Hematopoietic multipotent progenitor cell (in vitro differentiated cells): ENCODE results near the gene SLC9A3. TPM values are rescaled to one million over a fixed set of nuclear protein-coding genes. Genes with fewer than 3 reads are reported as not detected.
A peak's percentile ranks its signal among the peaks of the same experiment; 100 is the strongest.

Source experiments
- DNase-seq, 3 donors: peaks; one replicate each; pipeline ENCODE4 v3.0.0-alpha.2; 2011 to 2015; ENCODE audit warnings: low read depth in 2 of 3, low spot score in 2 of 3
- total RNA-seq: library from RNA; depleted of rRNA; stranded (reverse); fragments of >200 nt; gene quantifications from one replicate; pipeline ENCODE4 v1.2.3, GENCODE V29; 2012

Gene SLC9A3
- total RNA-seq, 1 donor, result 3.5 TPM

DNA sequence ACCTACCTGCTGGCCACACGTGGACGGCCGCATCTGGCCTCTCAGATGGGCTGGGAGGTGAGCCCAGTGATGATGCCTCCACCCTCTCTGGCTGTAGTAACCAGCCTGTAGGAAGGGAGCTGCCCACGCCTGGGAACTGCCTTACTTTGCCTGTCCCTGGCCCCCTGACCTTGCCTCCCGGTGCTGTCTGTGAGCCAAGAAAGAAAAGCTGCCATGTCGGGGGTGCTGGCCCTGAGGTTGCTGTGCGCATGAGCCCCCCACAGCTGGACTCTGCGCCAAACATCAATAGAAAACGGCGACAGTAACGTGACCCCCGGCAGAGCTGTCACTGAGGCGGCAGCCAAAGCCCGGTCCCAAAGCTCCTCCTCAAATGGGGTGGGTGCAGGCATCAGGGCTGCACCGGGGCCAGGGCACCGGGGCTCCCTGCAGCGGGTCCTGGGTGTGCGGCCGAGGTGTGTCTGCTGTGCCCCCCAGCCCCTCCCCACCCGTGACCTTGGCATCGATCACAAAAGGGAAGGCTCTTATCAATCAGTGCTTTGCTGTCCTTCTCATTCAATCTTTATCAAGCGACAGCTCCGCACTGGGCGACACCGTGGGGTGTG lies 15.3 kb upstream of the SLC9A3 start:
- DNase-seq, result no peak

- no peak for DNase-seq
Observed at GRCh38 chr5:538801-539468, 14.7 kb upstream of the SLC9A3 start.

DNA sequence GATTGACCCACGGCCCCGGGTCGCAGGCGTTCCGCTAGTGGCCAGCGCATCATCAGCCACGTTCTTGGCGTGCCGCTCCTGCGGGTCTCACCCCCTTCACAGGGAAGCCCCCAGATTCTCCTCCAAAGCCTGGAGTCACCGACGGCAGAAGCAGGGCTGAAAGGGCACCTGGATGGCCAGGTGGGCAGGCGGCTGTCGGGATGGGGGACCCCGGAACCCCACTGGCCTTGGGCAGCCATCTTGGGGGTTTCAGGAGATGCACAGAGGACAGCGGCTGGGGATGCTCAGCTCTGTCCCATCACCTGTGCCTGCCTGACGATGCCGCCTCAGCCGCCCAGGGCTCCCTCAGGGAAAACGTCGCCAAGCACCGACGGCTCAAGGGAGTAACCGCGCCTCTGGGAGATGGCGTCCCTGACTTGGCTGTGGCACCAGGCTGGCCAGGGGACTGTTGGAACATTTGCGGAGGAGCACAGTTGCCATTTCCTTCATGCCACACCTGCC lies 14.1 kb upstream of the SLC9A3 start:
- no peak for DNase-seq

DNA sequence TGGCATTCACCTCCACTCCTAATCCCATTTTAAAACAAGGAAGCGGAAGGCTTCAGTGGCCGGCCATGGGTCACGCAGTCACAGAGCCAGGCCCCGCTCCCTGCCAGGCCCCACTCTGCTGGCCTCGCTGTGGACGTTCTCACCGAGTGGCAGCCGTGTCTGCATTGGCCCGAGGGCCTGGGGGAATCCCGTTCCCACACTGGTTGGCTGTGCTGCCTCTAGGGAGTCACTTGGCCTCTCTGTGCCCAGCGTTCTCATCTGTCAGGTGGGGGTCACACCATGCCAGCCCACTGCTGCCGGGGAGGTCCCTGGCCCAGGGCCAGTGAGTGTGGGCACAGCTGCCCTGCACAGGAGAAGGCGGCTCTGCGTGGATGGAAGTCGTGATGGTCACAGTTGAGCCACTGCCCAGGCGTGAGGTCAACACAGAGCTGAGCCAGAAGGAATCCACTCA lies 13.4 kb upstream of the SLC9A3 start:
- DNase-seq, result no peak

DNA sequence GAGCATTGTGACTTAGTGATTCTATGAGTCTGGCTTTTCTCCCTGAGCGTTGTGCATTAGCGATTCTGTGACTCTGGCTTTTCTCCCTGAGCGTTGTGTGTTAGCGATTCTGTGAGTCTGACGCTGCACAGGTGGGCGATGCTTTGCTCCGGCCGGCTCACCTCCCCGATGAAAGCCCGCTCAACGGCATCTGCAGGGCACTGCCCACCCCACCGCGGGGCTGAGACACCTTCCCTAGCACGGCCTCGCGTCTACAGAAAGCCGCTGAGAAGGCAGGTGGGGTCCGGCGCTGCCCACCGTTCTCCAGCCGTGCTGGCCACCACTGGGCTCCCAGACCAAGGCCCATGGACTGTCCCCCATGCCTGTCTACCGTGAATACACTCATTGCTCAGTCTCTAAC lies 12.8 kb upstream of the SLC9A3 start:
- DNase-seq, result no peak

GRCh38 chr5:535846-536698 lies 11.8 kb upstream of the SLC9A3 start:
- no peak for DNase-seq

DNA sequence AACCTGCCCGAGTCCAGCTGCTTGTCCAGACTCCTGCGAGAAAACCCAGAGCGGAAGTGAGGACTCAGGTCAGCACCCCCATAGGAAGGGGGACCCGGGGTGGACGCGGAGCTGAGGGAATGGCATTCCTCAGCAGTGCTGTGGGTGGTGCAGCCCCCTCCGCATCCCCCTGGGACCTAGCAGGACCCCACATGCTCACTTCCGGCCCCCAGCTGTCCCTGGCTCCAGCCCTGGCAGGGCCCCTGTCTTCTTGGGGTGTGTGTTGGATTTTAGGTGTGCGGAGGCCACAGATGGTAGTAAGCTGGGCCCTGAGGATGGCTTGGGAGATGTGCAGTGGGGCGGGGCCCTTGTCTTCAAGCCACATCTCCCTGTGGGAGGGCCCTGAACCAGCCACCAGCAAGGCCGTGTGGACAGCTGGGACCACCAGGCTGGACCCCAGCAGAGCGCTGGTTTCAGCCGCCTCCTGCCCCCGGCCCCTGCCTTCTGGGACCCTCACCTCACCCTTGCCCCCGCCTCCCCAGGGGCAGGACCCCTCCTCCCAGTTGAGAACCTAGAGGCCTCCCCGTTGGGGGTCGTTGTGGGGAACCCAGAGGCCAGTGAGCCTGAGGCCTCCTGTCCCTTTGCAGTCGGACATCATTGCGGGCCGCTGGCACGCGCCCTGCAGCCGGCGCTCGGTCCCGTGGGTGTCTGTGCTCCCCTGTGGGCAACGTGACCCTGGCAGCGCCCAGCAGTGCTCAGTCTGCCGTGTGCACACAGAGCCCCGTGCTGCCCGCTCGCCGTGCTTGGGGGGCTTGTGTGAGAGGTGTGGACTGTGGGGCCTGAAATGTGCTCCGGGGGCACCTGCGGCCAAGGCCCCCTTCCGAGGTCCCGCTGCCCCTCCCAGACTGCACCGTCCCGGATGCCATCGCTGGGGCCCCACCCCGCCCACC lies 10.8 kb upstream of the SLC9A3 start:
- DNase-seq, result no peak

DNA sequence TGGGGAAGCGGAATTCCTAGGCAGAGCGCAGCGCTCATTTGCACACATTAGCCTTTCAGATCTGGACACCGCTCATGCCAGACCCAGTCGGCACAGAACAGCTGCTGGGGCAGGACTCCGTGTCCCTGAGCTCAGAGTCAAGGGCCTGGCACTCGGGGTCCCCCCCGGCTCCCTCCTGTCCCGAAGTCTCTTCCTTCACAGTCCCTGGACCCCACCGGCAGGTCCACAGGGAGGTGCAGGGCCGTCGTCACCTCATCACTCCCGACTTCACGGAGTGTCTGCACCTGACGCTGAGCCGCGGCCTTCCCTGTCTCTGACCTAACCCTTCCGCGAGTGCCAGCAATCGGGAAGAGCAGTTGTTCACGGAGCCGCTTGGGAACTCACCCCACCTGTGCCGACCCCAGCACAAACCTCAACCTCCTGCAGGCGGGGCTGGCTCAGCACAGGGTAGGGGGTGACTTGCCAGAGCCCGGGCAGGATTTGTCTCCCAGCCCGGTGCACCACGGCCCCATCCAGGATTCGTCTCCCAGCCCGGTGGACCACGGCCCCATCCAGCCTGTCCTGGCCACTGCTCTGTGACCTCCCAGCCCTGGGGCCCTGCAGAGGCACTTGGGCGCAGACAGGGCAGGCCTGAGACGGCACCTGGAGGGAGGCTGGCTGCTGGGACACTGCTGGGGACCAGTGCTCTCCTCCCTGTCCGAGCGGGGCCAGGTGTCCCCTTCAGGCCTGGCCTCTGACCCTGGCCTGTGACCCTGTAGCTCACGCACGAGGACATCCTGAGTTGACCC lies 9.9 kb upstream of the SLC9A3 start:
- DNase-seq, result no peak

DNA sequence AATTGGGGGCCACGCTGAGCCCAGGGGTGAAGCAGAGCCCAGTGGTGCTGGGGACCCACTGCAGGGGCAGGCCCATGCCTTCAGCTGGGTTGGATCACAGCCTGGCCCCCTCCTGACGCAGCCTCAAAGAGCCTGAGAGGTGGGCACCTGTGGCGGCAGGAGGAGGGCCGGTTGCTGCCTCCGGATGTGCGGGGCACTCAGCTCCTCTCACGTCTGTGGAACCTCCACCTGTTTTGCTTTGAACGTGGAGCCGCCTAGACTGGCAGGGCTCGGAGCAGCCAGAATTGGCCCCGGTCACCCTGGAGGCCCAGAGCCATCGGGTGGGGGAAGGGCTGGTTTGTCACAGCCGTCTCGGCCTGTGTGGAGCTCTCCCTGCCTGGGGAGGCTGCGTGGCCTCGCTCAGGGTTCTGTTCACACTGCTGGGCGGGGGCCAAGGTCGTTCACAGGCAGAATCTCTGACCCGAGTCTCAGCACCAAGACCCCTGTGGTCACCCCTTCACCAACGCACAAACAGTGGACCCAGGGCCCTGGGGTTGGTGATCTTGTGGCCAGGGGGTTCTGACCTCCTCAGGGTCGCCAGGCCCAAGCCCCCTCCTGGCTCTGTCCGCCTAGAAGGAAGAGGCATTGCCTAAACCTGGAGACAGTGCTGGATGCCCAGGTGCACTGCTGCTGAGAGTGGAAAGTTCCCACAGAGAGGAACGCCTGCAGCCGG lies 9.2 kb upstream of the SLC9A3 start:
- no peak for DNase-seq

- DNase-seq, result no peak
Observed at GRCh38 chr5:532521-533242, 8.4 kb upstream of the SLC9A3 start.

DNA sequence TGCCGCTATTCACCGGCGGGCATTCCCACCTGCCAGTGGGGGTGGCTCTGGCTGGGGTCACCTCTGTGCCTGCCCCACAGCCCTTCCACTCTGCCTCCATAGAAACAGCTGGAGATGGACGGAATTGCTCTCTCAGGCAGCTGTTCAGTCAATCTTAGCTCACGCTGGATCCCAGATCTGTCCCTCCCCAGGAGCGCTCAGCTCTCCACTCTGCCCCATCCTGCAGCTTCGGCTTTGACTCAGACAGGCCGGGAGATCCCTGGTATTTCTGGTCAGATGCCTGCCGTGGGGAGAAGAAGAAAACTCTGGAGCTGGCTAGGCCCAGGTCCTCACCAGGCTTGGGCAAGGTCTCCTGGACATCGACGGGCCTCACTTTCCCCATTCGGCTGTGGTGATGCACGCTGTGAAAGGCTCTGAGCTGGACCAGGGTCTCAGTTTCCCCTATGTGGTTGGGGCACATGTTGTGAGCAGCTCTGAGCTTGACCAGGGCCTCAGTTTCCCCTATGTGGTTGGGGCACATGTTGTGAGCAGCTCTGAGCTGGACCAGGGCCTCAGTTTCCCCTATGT lies 7.6 kb upstream of the SLC9A3 start:
- no peak for DNase-seq

- DNase-seq, result no peak
Observed at GRCh38 chr5:531101-531748, 7.0 kb upstream of the SLC9A3 start.

GRCh38 chr5:530001-530955 lies 6.0 kb upstream of the SLC9A3 start:
- DNase-seq, result peak in 2 of 3 donors; percentile 34 to 65

GRCh38 chr5:528629-529511 lies 4.6 kb upstream of the SLC9A3 start:
- DNase-seq, result no peak
